ENCODE results near the gene STRBP. TPM values are rescaled to one million over a fixed set of nuclear protein-coding genes. Genes with fewer than 3 reads are reported as not detected.

Gene STRBP
- total RNA-seq, 2 experiments from 2014 or later = 20.4 to 22.6 TPM

DNA sequence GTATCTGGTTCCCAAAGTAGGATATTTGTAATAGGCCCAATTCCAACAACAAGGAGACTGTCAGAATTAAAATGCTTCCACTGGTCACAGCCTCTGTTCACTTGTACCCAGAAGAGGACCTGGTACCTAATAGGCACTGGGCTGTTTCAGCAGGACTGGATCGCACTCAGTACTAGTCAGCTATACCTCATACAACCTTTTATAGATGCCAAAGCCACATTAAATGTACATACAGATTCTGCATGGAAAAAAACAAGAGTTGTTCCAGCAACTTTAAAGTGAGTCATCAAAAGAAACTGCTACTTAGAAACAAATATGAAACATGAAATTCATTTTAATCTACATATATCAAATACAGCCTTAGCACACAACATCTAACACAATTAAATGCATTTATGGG lies 147.4 kb downstream of the STRBP start:
- Mint-ChIP-seq H3K27me3 (no peaks in the 10 kb centered on the region), H3K36me3 (ENCODE audit: low read depth) (no peaks in the 10 kb centered on the region), H3K4me1 (no peaks in the 10 kb centered on the region), H3K4me3 (no peak overlapping the region), H3K9me3 (no peaks in the 10 kb centered on the region), H3K27ac (no peak overlapping the region)
- ChIA-PET CTCF (interaction anchor here (1.3 to 1.7 kb wide), 2 partner anchors 14 to 18 kb away, joined by 3 to 4 read pairs; no protein-coding TSS in a partner anchor), POLR2A (no interaction called here)
- DNase-seq = no peak

DNA sequence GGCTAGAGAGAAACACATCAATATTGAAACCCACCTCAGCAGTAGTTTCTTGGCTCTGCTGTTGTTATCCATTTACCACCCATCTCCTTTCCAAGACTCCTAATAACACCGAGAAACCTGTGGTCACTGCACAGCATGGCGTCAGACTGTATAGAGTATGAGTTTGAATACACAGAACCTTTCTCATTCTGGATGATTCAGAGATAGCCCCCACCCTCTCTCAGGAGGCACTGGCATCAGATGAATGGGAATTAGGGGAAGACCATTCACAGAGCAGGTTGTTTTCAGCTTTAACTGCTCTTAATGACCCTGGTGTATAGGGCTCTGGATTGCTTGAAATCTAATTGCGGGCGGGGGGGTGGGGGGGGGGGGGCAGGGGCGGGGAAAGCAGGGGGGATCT lies 148.3 kb downstream of the STRBP start:
- DNase-seq = no peak
- POLR2A ChIA-PET = no interaction called here
- H3K9me3 Mint-ChIP-seq = no peaks in the 10 kb centered on the region
- H3K36me3 Mint-ChIP-seq (ENCODE audit: low read depth) = no peaks in the 10 kb centered on the region
- H3K27ac Mint-ChIP-seq = no peak overlapping the region
- no peak overlapping the region for H3K4me3 Mint-ChIP-seq
- CTCF ChIA-PET = no interaction called here
- H3K4me1 Mint-ChIP-seq = no peaks in the 10 kb centered on the region
- H3K27me3 Mint-ChIP-seq = no peaks in the 10 kb centered on the region

DNA sequence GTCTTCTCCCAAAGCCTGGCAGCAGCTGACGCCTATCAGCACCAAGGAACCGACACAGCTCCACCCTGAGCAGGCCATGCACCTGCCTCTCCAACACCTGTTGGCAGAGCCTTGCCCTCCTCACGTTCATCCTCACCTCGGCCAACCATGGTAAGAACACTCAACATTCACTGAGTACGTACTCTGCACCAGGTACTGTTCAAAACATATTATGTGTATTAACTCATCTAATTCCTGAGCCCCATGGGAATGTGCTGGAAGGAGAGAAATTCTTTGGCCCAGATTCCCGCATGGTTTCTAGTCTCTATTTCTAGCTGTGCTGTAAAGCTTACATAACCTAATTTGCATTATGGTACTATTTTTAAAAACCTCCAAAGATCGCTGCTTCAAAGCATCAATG lies 148.8 kb downstream of the STRBP start:
- DNase-seq = no peak
- H3K9me3 Mint-ChIP-seq = no peaks in the 10 kb centered on the region
- H3K27ac Mint-ChIP-seq = no peak overlapping the region
- H3K4me1 Mint-ChIP-seq = no peaks in the 10 kb centered on the region
- peaks cover 2% of the 10 kb centered on the region for H3K36me3 Mint-ChIP-seq (ENCODE audit: low read depth)
- ChIA-PET POLR2A (no interaction called here), CTCF (no interaction called here)
- H3K27me3 Mint-ChIP-seq = no peaks in the 10 kb centered on the region
- H3K4me3 Mint-ChIP-seq = no peak overlapping the region

DNA sequence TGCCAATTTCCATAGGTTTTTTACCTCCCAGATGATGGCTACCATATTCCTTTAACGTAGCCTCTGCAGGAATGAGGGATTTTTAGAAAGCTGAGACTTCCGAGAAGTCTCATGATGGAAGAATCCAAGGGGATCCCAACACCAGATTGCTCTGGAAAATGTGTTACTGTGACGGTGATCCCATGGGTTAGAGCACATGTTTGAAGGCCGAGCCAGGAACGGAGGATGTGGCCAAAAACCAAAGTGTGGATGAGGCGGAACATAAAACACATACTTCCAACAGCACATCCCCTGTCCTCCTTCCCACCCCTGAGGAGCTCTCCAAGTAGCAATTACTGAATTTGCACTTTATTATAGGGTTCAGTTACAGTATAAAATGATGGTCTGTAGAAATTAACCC lies 152.3 kb downstream of the STRBP start:
- H3K27me3 Mint-ChIP-seq = no peaks in the 10 kb centered on the region
- POLR2A ChIA-PET = no interaction called here
- peaks cover 2% of the 10 kb centered on the region for H3K36me3 Mint-ChIP-seq (ENCODE audit: low read depth)
- H3K4me3 Mint-ChIP-seq = no peak overlapping the region
- CTCF ChIA-PET = no interaction called here
- H3K4me1 Mint-ChIP-seq = peaks cover 14% of the 10 kb centered on the region
- DNase-seq = no peak
- H3K9me3 Mint-ChIP-seq = no peaks in the 10 kb centered on the region
- no peak overlapping the region for H3K27ac Mint-ChIP-seq

DNA sequence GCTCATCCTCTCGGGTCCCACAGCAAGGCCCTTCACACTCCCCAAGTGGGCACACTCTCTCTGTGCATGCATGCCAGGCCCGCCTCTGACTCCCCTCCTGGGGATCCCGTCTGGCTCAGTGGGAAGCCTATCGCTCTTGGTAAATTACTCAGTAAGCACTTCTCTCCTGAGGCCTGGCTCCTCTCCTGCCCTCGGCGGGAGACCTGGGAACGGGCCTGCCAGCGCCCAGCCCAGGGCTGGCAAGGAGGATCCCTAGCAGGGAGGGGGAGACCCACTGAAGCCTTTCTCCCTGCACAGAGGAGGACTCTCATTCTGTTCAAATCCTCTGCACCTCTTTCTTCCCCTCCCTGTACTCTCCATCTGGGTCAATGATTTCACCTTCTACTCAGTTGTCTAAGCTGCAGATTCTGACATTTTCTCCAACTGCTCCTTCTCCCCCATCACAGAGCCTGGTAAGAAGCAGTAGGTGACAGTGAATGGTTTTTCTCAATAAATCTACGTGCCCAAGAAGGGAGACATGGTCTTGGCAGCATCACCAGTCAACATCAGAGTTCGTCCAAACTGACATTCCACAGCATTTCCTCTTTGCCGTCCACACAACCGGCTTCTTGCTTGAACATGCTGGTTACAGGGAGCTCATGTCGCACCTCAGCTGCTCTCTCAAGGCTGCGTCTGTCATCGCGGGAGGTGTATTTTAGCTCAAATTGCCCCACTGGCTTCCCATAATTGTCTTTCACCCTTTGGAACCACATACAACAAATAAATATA lies 153.1 kb downstream of the STRBP start:
- H3K9me3 Mint-ChIP-seq = no peaks in the 10 kb centered on the region
- CTCF ChIA-PET = no interaction called here
- H3K4me3 Mint-ChIP-seq = no peak overlapping the region
- POLR2A ChIA-PET = no interaction called here
- no peaks in the 10 kb centered on the region for H3K27me3 Mint-ChIP-seq
- peaks cover 15% of the 10 kb centered on the region for H3K4me1 Mint-ChIP-seq
- no peak for DNase-seq
- no peak overlapping the region for H3K27ac Mint-ChIP-seq
- H3K36me3 Mint-ChIP-seq (ENCODE audit: low read depth) = peaks cover 2% of the 10 kb centered on the region

DNA sequence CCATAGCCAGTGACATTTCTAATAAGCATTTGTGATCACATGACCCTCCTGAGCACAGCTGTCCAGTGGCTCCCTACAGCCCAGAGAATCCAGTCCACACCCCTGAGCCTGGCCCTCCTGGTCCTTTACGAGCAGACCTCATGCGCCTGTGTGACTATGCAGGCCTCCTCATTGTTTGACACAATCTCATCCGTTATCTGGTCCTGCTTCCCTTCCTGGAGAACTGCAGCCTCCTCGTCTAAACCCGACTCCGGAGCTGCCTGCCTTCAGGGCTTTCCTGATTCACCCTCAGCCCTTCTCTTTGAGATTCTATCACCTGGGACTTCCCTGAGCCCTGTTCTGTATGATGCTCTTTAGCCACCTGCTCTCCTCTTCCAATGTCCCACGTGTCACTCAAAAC lies 155.2 kb downstream of the STRBP start:
- peaks cover 2% of the 10 kb centered on the region for H3K36me3 Mint-ChIP-seq (ENCODE audit: low read depth)
- POLR2A ChIA-PET = interaction anchor here (0.6 kb wide), 1 partner anchor 9 kb away, joined by 3 read pairs; no protein-coding TSS in a partner anchor

DNA sequence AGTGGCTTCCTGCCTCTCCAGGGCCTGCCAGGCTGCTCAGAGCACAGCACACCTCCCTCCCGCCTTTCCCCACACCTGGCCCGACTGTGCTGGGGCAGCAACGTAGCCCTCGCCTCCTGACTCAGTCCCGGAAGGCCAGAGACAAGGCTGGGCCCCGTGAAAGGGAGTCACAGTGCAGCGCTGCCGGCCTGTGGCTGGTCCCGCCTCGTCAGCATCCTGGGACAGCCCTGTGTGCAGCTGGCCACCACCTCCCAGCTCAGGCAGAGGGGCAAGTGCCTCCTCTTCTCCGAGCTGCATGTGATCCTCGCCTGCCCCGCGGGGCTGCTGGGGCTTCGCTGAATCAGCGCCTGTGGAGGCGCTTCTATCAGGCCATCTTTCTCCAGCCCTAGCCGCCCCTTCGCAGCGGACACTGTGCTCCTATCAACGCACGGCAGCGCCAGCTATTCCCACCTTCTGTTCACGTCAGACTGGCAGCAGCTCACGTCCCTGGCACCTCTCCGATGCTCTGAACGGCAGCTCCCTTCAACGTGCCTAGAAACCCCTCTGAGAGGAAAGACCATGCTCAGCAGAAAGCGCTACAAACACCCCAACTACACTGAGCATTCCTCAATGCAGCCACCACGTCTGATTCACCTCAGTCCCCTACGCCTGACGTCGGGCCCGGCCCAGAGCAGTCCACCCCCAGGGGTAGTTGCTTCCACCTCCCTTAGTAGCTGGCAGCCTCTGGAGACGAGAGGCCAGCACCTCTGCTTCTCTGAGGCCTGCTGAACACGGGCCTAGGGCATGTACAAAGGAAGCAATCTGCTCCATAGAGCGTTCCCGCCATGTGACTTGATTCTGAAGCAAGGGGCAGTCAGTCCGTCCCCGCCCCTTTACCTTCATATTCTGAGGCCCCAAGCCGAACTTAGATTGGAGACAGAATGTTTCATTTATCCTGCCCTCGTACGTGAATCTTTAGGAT lies 156.1 kb downstream of the STRBP start:
- DNase-seq = no peak
- Mint-ChIP-seq H3K4me1 (peaks cover 15% of the 10 kb centered on the region), H3K27ac (peak overlapping the region; percentile 60), H3K27me3 (no peaks in the 10 kb centered on the region), H3K9me3 (no peaks in the 10 kb centered on the region), H3K36me3 (ENCODE audit: low read depth) (peaks cover 2% of the 10 kb centered on the region), H3K4me3 (no peak overlapping the region)
- ChIA-PET CTCF (no interaction called here), POLR2A (interaction anchor here (0.6 kb wide), 1 partner anchor 10 kb away, joined by 3 read pairs; no protein-coding TSS in a partner anchor)

More for the DNA sequence above, 155.2 kb downstream of the STRBP start:
- Mint-ChIP-seq H3K27ac (no peak overlapping the region), H3K4me3 (no peak overlapping the region), H3K4me1 (peaks cover 15% of the 10 kb centered on the region), H3K9me3 (no peaks in the 10 kb centered on the region), H3K27me3 (no peaks in the 10 kb centered on the region)
- CTCF ChIA-PET = no interaction called here
- no peak for DNase-seq

DNA sequence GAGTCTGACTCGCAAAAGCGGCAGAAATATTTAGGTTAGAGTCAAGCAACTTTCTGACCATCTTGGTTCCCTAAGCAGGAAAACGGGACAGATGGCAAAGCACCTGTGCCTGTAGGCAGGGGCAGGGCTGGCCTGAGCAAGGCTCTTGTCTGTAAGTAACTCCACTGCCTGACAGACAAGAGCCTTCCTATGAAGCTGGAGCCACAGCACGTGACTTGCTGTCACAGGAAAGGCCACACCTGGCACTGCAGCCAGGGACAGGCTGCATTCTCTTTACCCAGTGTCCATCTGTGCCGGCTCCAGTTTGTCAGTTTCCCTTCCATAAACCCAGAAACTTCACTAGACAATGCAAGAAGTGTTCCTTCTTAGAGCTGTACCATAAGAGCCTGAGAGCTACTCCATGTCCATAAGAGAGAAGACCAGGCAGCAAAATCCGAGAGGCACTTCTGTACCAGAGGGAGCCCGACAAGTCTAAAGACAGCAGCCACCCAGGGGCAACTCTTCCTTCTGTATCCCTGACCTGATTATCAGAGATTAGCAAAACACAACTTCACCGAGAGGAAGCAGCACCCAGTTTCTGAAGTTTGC lies 156.9 kb downstream of the STRBP start:
- ChIA-PET CTCF (interaction anchor here (0.6 kb wide), 1 partner anchor 238 kb away, joined by 3 read pairs; no protein-coding TSS in a partner anchor), POLR2A (no interaction called here)
- Mint-ChIP-seq H3K4me3 (no peak overlapping the region), H3K4me1 (peaks cover 15% of the 10 kb centered on the region), H3K27me3 (no peaks in the 10 kb centered on the region), H3K9me3 (no peaks in the 10 kb centered on the region), H3K36me3 (ENCODE audit: low read depth) (peaks cover 2% of the 10 kb centered on the region), H3K27ac (peak overlapping the region; percentile 60)
- DNase-seq = no peak

DNA sequence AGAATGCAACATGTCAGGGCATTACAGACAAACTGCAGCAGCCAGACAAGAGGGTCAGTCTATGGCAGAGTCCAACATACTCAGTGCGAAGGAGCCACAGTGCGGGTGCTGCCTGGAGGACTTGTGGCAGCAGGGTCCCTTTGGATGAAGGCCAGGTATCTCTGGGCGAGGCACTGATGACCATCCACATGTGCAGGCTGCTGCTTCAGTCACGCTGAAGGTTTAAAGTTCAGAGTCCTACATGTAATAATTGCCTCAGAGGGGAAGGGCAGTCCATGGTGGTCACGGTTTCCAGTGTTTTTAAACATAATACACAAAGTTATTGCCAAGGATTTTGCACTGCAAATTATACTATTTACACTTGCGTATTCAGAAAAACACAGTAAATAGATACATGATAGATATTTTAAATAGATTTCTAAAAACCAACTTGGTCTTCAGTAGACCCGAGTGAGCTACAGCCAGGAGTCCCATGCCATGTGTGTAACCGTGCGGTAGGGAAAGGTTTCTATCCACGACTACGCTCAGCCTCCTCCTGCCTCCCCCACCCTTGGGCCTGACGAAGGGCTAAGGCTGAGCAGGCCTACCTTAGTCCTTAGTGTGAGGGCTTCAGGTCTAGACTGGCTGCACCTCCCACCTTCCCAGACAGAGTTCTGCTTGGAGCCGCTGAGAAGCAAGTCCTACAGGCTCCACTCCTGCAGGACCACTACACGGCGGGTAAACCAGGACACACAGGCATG lies 158.7 kb downstream of the STRBP start:
- H3K27me3 Mint-ChIP-seq = no peaks in the 10 kb centered on the region
- no peak for DNase-seq
- no peaks in the 10 kb centered on the region for H3K9me3 Mint-ChIP-seq
- POLR2A ChIA-PET = no interaction called here
- CTCF ChIA-PET = no interaction called here
- peaks cover 15% of the 10 kb centered on the region for H3K4me1 Mint-ChIP-seq
- no peaks in the 10 kb centered on the region for H3K36me3 Mint-ChIP-seq (ENCODE audit: low read depth)
- no peak overlapping the region for H3K27ac Mint-ChIP-seq
- H3K4me3 Mint-ChIP-seq = no peak overlapping the region

DNA sequence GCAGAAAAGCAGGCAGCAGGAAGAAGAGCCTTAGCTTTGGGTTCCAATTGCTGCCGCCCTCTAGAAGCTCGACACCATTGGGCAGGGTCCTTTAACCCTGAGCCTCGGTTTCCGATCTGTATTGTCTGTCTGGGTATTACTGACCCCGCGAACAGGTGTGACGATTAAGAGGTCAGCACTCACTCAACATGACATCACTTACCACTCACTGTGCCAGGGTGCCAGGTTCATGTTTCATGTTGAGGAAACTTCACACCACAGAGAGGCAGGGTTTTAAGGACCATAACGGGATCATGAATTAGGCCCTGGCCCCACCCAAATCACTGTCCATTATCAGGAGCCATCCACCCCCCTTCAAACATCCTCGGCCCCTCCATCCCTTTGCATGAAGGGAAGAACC lies 159.4 kb downstream of the STRBP start:
- DNase-seq = no peak
- Mint-ChIP-seq H3K36me3 (ENCODE audit: low read depth) (no peaks in the 10 kb centered on the region), H3K27ac (no peak overlapping the region), H3K4me3 (no peak overlapping the region), H3K9me3 (no peaks in the 10 kb centered on the region), H3K4me1 (peaks cover 15% of the 10 kb centered on the region), H3K27me3 (no peaks in the 10 kb centered on the region)
- ChIA-PET CTCF (no interaction called here), POLR2A (no interaction called here)

DNA sequence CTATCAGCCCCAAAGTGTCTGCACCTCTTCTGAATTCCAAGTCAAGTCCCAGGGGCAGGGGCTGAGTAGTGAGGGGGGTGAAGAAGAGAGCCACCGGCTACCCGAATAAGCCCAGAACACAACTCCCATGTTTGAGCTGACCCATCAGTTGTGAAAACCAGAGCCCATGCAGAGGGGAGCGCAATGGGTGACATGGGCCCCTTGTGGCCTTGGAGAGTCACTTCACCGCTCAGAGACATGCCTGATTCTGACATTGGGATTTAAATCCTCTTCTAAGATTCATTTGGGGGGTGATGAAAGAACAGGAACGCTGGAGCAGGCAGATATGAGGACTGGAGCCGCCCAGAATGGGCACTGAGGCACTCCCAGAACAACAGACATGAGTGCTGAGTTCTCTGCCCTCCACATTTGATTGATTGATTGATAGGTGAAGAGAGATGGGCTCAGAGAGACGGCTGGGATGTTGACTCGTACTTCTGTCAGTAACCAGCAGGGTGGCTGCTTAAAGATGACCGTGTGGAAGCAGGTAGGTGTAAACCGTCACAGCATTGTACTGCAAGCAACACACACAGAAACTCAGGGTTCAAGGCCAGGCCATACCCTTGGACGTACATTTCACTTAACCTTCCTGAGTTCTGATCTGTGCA lies 160.6 kb downstream of the STRBP start:
- Mint-ChIP-seq H3K27ac (no peak overlapping the region), H3K27me3 (no peaks in the 10 kb centered on the region), H3K4me1 (peaks cover 15% of the 10 kb centered on the region), H3K4me3 (no peak overlapping the region), H3K36me3 (ENCODE audit: low read depth) (no peaks in the 10 kb centered on the region), H3K9me3 (no peaks in the 10 kb centered on the region)
- no peak for DNase-seq
- ChIA-PET POLR2A (interaction anchor here (0.8 kb wide), 1 partner anchor 15 kb away, joined by 3 read pairs; no protein-coding TSS in a partner anchor), CTCF (interaction anchor here (0.6 kb wide), 1 partner anchor 93 kb away, joined by 3 read pairs; no protein-coding TSS in a partner anchor)

DNA sequence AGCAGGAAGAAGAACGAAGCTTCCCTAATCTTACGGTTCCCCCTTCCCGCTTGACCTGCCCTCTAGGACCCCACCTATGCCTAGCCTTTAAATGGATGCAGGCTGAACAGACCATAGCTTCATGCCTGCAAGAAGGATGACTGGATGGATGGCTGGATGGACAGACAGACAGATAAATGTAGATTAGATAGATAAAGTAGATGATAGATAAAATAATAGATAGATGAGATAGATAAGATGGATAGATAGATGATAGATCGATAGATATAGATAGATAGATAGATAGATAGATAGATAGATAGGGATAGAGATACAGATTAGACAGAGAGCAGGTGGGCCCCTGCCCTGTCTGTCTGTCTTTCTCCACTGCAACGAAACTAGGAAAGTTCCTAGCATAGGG lies 162.9 kb downstream of the STRBP start:
- ChIA-PET CTCF (interaction anchor here (1.1 kb wide), 2 partner anchors 15 to 17 kb away, joined by 3 read pairs; no protein-coding TSS in a partner anchor), POLR2A (no interaction called here)
- Mint-ChIP-seq H3K27me3 (no peaks in the 10 kb centered on the region), H3K4me1 (no peaks in the 10 kb centered on the region), H3K36me3 (ENCODE audit: low read depth) (peaks cover 3% of the 10 kb centered on the region), H3K4me3 (no peak overlapping the region), H3K27ac (no peak overlapping the region), H3K9me3 (no peaks in the 10 kb centered on the region)
- no peak for DNase-seq

Measured in activated CD4-positive, alpha-beta memory T cell treated with anti-CD3 and anti-CD28 coated beads, Interleukin-2, amount 10 ng/mL, durations not matched to agents 7 days and 5 days (primary cell).